HG03064 (cell line): ENCODE results near the gene NUDT11.
"Not testable (repeated sequence)": the region's sequence is repeated elsewhere in the genome, so short reads cannot be mapped to it uniquely, and the experiment has no call there.

ENCODE experiments used
- ATAC-seq: cut with Tn5 transposase; IDR thresholded peaks from one replicate; pipeline ENCODE4 v1.9.1; 2021; ENCODE audit warnings: low read depth; ENCODE audit not compliant: unreplicated experiment

The NUDT11 gene

GRCh38 chrX:51496501-51497291 is at the start of gene NUDT11:
NUDT11 (minus strand) TSS chrX:51496592; CDS start chrX:51496444, 148 bp downstream.
- no peak for ATAC-seq

- no peak for ATAC-seq
Observed at GRCh38 chrX:51520393-51520792, 24.0 kb upstream of the NUDT11 start.

- ATAC-seq = not testable (repeated sequence)
Observed at GRCh38 chrX:51519131-51519530, 22.7 kb upstream of the NUDT11 start.

GRCh38 chrX:51507551-51507950 is 11.2 kb upstream of the NUDT11 start:
- no peak for ATAC-seq

- ATAC-seq = not testable (repeated sequence)
Observed at GRCh38 chrX:51495701-51496488, 497 bp downstream of the NUDT11 start.

- no peak for ATAC-seq
Observed at GRCh38 chrX:51494409-51494808, 2.0 kb downstream of the NUDT11 start.

- ATAC-seq = no peak
Observed at GRCh38 chrX:51487960-51488267, 8.5 kb downstream of the NUDT11 start.

- no peak for ATAC-seq
Observed at GRCh38 chrX:51484616-51485015, 11.8 kb downstream of the NUDT11 start.

GRCh38 chrX:51482411-51482810 is 14.0 kb downstream of the NUDT11 start:
- ATAC-seq = not testable (repeated sequence)

GRCh38 chrX:51476930-51477329 is 19.5 kb downstream of the NUDT11 start:
- ATAC-seq = no peak

GRCh38 chrX:51463322-51463721 is 33.1 kb downstream of the NUDT11 start:
- ATAC-seq = no peak

- ATAC-seq = no peak
Observed at GRCh38 chrX:51461053-51462044, 35.0 kb downstream of the NUDT11 start.

- no peak for ATAC-seq
Observed at GRCh38 chrX:51459125-51459524, 37.3 kb downstream of the NUDT11 start.

- ATAC-seq = no peak
Observed at GRCh38 chrX:51456814-51457213, 39.6 kb downstream of the NUDT11 start.

GRCh38 chrX:51456246-51456645 is 40.1 kb downstream of the NUDT11 start:
- ATAC-seq = no peak

GRCh38 chrX:51440365-51440764 is 56.0 kb downstream of the NUDT11 start:
- ATAC-seq = no peak
